Superior temporal gyrus (tissue), 1 donor: Measurements from ENCODE around the gene NEUROG1.
"Not testable (repeated sequence)": the region's sequence is repeated elsewhere in the genome, so short reads cannot be mapped to it uniquely, and the experiment has no call there.

Experiments used
- DNase-seq: peaks from one replicate; pipeline ENCODE4 v3.0.0-alpha.2; 2016; ENCODE audit errors: extremely low spot score

The NEUROG1 gene

GRCh38 chr5:135537271-135537670 lies 1.5 kb upstream of the NEUROG1 start:
- DNase-seq: no peak

DNA sequence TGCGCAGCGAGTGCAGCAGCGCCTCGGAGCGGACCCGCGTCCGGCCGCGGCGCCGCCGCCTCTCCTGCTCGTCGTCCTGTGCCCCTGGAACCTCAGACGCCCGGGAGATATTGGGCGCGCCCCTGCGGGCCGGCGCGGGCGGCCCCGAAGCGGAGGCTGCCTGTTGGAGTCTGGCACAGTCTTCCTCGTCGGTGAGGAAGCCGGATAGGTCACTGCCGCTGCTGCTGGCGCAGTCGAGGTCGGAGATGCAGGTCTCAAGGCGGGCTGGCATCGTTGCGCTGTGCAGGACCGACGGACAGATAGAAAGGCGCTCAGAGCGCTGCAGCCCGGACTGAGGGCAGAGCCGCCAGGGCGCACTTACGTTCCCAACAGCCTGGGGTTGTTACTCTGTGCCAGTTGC lies 344 bp downstream of the NEUROG1 start:
- DNase-seq: no peak

DNA sequence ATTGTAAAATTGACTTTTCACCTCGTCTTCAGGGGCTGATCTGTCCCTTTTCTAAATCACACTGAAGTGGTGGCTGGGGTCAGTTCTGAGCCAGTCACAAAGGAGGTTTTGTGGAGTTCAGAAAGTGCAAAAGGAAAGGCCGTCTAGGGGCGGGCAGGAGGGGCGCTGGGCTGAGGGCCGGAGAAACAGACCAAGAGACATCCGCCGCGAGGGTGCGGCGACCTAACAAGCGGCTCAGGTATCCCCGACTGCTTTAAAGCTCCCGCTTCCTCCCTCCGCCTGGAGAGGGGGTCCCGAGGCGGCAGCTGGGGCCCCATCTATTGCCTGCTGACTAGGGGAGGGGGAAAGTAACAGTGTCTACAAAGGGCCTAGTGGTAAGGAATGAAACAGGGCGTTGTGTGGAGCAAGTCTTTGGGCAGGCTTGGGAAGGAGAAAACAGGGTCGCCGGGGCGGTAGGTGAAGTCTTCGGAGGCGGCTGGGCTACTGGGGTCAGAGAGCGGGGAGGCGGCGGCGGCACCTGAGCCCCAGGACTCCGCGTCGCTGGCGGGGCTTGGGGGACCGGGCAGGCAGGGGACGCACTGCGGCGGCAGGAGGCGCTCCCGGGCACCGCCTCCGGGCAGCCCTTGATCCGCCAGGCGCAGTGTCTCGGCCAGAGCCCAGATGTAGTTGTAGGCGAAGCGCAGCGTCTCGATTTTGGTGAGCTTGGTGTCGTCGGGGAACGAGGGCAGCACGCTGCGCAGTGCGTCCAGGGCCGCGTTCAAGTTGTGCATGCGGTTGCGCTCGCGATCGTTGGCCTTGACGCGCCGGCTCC lies 950 bp downstream of the NEUROG1 start:
- no peak for DNase-seq

DNA sequence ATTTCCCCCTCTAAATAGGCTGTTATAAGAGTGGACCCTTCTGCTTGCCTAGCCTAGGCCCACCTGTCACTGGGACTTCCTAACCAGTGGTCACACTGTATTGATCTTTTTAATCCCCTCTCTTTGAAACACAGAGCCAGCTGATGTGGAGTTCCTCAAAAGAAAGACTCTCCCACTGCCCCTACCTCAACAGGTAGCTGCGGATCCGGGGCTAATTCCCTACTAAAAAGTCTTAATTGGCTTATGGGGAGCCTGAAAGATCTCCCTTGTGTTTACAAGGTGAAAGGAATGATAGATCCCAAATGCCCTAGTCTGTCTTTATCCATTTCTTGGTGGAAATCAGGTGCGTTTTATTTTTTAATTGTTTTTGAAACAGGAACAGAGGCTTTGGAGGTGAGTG lies 2.0 kb downstream of the NEUROG1 start:
- DNase-seq: no peak

GRCh38 chr5:135533334-135533733 lies 2.4 kb downstream of the NEUROG1 start:
- DNase-seq: no peak

DNA sequence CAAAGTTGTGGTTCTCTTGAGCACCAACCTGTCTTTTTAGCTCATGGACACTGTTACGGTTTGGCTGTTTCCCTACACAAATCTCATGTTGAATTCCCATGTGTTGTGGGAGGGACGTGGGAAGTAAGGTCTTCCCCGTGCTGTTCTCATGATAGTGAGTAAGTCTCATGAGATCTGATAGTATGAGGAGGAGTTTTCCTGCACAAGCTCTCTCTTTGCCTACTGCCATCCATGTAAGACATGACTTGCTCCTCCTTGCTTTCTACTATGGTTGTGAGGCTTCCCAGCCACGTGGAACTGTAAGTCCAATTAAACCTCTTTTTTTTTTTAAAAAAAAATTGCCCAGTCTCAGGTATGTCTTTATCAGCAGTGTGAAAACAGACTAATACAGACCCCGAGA lies 6.2 kb downstream of the NEUROG1 start:
- DNase-seq: not testable (repeated sequence)

DNA sequence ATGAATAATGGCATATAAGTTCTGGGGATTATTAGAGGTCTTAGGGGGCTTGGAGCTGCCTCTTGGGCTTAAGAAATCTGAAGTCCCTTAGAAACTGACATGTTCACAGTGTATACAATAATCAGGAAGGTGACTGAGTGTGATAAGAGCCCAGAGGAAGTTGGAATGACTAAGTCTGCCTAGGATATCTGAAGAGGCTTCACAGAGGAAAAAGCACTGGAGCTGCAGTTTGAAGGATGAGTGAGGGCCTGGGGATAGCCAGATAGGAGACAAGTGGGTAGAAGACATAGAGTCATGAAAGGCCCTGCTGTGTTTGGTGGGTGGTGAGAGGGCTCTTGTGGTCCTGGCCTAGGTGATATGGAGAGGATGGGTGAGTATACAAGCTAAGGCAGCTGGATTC lies 8.8 kb downstream of the NEUROG1 start:
- no peak for DNase-seq

DNA sequence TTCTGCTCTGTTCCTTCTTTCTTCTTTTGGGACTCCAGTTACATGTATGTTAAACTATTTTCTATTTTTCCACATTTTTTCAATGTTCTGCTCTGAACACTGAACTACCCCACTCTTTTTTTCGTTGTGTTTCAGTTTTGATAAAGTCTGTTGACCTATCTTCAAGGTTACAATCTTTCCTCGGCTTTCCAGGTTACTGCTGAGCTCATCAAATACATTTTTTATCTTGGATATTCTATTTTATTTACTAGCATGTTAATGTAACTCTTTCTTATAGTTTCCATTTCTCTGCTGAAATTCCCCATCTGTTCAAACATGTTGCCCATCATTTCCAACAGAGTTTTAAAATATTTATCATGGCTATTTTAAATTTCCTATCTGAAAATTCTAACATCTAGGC lies 13.8 kb downstream of the NEUROG1 start:
- DNase-seq: no peak

GRCh38 chr5:135517631-135518030 lies 18.1 kb downstream of the NEUROG1 start:
- no peak for DNase-seq

DNA sequence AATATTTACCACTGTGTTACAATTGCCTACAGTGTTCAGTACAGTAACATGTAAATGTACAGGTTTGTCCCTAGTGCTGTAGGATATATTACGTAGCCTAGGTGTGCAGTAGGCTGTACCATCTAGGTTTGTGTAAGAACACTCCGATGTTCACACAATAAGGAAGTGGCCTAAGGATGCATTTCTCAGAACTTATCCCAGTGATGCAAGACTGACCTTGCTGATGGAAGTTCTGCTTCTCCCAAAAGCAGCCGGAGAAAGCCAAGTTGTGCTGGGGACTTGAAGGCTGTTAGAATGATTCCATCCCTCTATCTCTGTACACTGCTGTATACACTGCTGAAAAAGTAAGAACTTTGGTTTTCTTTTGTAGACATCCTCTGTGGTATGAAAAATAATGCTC lies 21.6 kb downstream of the NEUROG1 start:
- DNase-seq: no peak

- no peak for DNase-seq
Measured at GRCh38 chr5:135511761-135512575, 23.8 kb downstream of the NEUROG1 start.

- DNase-seq: no peak
Measured at GRCh38 chr5:135509995-135510394, 25.8 kb downstream of the NEUROG1 start.

DNA sequence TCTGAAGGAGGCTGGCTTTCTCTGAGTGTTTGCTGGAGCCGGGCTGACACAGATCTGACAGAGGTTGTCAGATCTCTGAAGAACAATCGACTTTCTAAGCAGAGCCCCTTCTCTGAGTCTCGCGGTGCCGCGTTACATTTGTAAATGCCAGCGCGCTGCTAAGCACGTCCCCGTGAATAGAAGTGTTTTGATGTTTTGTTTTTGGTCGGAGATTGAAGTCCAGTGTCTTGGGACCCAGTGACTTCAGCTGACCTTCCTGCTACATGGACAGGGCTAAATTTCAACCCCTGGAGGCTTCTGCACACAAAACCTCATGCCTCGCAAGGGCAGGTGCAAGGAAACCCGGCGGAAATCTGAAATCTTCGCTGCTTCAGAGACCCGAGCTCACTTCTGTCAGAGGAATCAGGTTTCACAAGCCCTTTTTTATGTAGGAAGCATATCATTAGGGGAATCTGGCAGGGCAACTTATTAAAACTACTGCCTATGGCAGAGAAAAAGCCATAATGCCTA lies 27.2 kb downstream of the NEUROG1 start:
- no peak for DNase-seq

DNA sequence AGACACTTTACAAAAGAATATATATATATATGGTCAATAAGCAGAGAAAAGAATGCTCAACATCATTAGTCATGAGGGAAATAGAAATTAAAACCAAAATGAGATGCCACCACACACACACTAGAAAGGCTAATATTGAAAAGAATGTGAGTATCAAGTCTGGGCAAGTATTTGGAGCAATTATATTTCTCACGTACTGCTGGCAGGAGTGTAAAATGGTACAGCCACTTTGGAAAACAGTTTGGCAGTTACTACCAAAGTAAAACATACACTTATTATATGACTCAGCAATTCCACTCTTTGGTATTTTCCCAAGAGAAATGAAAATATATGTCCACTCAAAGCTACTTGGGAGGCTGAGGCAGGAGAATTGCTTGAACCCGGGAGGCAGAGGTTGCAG lies 29.8 kb downstream of the NEUROG1 start:
- no peak for DNase-seq

- no peak for DNase-seq
Measured at GRCh38 chr5:135504376-135504775, 31.4 kb downstream of the NEUROG1 start.

- DNase-seq: no peak
Measured at GRCh38 chr5:135503871-135504270, 31.9 kb downstream of the NEUROG1 start.

GRCh38 chr5:135502836-135503520 lies 32.8 kb downstream of the NEUROG1 start:
- DNase-seq: no peak

- no peak for DNase-seq
Measured at GRCh38 chr5:135501965-135502364, 33.8 kb downstream of the NEUROG1 start.

DNA sequence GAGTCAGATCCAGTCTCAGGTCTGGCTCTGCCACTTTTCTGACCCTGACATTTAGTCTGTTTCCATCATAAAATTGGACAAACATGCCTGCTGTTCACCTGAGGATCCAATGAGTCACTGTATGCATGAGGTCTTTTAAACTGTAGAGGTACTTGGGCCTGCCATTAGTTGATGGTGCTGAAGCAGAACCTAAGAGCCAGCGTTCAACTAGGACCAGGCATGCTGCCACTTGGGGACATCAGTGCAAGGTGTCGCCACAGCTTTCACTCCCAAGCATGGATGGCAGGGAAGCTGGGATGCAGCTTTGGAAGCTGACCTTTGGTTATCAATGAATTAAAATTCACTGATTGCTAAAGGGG lies 37.1 kb downstream of the NEUROG1 start:
- DNase-seq: no peak

DNA sequence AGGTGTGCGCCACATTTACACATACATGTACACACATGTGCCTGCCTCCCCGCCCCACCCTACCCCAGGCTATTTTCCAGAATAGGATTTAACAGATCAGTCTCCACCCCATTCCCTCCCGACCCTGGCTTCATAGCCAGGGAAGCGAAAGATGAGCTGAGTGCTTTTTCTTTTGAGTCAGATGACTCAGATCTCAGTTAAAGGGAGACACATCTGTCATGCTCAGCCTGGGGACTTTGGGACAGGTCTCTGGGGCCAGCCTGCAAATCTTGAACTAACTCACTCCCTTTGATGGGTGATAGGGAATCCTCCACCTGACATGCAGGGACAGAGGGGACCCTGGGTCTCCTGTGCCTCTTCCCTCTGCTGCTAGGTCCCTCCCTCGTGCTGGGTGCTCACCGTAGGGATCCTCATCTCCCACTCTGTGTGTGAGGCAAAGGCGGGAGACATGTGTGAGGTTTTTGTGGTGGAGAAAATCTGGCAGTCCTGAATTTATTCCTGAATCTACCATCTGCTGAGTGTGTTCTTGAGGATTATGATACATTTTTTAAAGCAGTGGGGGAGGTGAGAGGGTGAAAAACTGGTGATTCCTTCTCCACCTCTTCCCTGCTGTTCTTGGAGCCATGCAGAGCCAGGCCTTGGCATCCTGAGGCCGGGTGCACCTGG lies 37.7 kb downstream of the NEUROG1 start:
- peak; percentile 55 for DNase-seq

- DNase-seq: not testable (repeated sequence)
Measured at GRCh38 chr5:135495531-135495930, 40.2 kb downstream of the NEUROG1 start.

GRCh38 chr5:135494196-135494595 lies 41.6 kb downstream of the NEUROG1 start:
- DNase-seq: no peak
